Measurements from ENCODE around the gene POMT1. TPM values are rescaled to one million over a fixed set of nuclear protein-coding genes. Genes with fewer than 3 reads are reported as not detected.

POMT1 gene
- total and polyA plus RNA-seq, 2 donors (not counting 3 experiments of a cell fraction or from before 2014, with no cell fraction given) = 44.7 to 53.9 TPM

DNA sequence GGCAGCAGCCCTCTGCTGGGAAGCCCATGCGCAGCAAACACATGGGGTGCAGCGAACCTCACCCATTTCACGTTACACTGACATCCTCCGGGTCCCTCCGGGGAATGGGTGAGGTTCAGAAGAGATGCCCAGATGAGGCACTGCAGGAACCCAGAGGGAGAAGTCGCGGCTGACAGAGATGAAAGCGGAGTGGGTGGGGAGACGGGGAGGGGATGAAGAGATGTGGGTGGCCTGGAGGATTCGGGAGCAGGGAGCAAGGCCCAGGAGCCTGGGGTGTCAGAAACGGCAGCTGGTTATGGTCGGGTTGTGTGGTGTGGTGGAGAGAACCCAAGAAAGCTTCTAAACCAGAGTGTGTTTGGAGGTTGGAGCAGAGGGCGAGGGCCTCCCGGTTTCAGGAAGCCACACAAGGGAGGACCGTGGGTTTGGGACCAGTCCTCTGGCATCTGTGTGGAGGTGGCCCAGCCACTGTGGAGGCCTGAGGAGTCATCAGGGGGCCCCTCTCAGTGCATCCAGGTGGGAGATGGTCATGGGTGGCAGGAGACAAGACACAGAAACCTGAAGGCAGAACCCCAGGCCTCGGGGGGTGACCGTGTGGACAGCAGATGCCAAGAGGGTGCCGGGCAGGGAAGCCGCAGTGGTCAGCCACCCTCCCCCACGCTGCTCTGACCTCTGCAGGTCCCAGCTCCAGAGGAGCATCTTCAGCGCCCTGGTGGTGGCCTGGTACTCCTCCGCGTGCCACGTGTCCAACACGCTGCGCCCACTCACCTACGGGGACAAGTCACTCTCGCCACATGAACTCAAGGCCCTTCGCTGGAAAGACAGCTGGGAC lies 19.8 kb downstream of the POMT1 start:
- no TSS peak for BruUV-seq (replicated peaks)
- no peaks in the 10 kb centered on the region for H3K27me3 ChIP-seq (ENCODE audit: control insufficient read depth in 2 of 2, insufficient read depth in 2 of 2, low read length in 2 of 2)
- ChIA-PET POLR2A (no interaction called here), CTCF (no interaction called here)
- no peak overlapping the region for H3K4me3 ChIP-seq (replicated peaks in 1 of 3; ENCODE audit: insufficient read depth in 1 of 3, low read depth in 1 of 3, low read length in 3 of 3)
- no peaks in the 10 kb centered on the region for H3K4me1 ChIP-seq (ENCODE audit: control insufficient read depth, extremely low read depth, insufficient read depth, low read length)
- H3K27ac ChIP-seq (ENCODE audit: insufficient read depth, low read depth, low read length) = no peak overlapping the region
- H2AFZ ChIP-seq (ENCODE audit: low read depth, low read length) = no peak overlapping the region
- H3K9ac ChIP-seq (replicated peaks; ENCODE audit: extremely low read depth, insufficient read depth, low read length) = no peak overlapping the region
- H3K9me1 ChIP-seq (replicated peaks; ENCODE audit: control insufficient read depth, extremely low read depth, insufficient read depth, low read length) = no peaks in the 10 kb centered on the region
- intact Hi-C loops (cut with micrococcal nuclease) = no loop called here
- no peaks in the 10 kb centered on the region for H4K20me1 ChIP-seq (replicated peaks; ENCODE audit: control insufficient read depth, extremely low read depth, insufficient read depth, low read length)
- no peak overlapping the region for H3K4me2 ChIP-seq (ENCODE audit: insufficient read depth, low read length)
- no peak for FAIRE-seq
- H3K79me2 ChIP-seq (ENCODE audit: control insufficient read depth, insufficient read depth, low read length) = no peaks in the 10 kb centered on the region
- peaks cover 14 to 59% of the 10 kb centered on the region in 2 experiments for H3K36me3 ChIP-seq (ENCODE audit: control insufficient read depth in 2 of 2, extremely low read depth in 1 of 2, insufficient read depth in 2 of 2, low read length in 2 of 2)
- TF ChIP-seq EZH2 (IDR thresholded peaks at IDR 0.05; ENCODE audit: borderline replicate concordance, low read depth, low read length, severe bottlenecking) (no peak), POLR2AphosphoS5 (IDR thresholded peaks at IDR 0.05; ENCODE audit: insufficient read depth, low read depth, low read length) (peak; percentile 14)
- dilution Hi-C loops (cut with MboI; ENCODE audit: extremely low pct_ligation_motif_present, low sequenced_read_pairs) = no loop called here
- DNase-seq (ENCODE audit: low read depth, low spot score) = no peak
- H3K9me3 ChIP-seq (replicated peaks; ENCODE audit: control insufficient read depth, insufficient read depth, low read length) = no peaks in the 10 kb centered on the region

DNA sequence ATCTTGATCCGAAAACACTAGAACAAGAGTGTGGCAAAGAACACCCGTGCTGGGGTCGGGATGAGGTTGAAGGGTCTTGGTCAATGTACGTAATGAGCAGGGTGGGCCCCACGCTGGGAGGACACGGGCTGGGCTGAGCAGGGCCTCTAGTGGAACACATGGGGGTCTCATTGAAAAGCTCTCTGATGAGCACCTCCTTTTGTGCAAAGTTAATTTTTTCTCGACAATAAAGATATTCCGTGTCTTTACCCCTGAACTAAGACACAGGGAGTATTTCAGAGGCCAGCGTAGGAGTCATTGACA lies 20.3 kb downstream of the POMT1 start:
- FAIRE-seq (no peak), DNase-seq (ENCODE audit: low read depth, low spot score) (no peak)
- CTCF ChIA-PET = no interaction called here
- Histone ChIP-seq H3K79me2 (ENCODE audit: control insufficient read depth, insufficient read depth, low read length) (no peaks in the 10 kb centered on the region), H3K27ac (ENCODE audit: insufficient read depth, low read depth, low read length) (no peak overlapping the region), H2AFZ (ENCODE audit: low read depth, low read length) (no peak overlapping the region), H3K4me3 (replicated peaks in 1 of 3; ENCODE audit: insufficient read depth in 1 of 3, low read depth in 1 of 3, low read length in 3 of 3) (no peak overlapping the region), H3K4me1 (ENCODE audit: control insufficient read depth, extremely low read depth, insufficient read depth, low read length) (no peaks in the 10 kb centered on the region), H3K27me3 (ENCODE audit: control insufficient read depth in 2 of 2, insufficient read depth in 2 of 2, low read length in 2 of 2) (no peaks in the 10 kb centered on the region), H3K4me2 (ENCODE audit: insufficient read depth, low read length) (no peak overlapping the region), H3K9me3 (replicated peaks; ENCODE audit: control insufficient read depth, insufficient read depth, low read length) (no peaks in the 10 kb centered on the region), H3K9me1 (replicated peaks; ENCODE audit: control insufficient read depth, extremely low read depth, insufficient read depth, low read length) (no peaks in the 10 kb centered on the region), H3K36me3 (ENCODE audit: control insufficient read depth in 2 of 2, extremely low read depth in 1 of 2, insufficient read depth in 2 of 2, low read length in 2 of 2) (peaks cover 14 to 54% of the 10 kb centered on the region in 2 experiments), H4K20me1 (replicated peaks; ENCODE audit: control insufficient read depth, extremely low read depth, insufficient read depth, low read length) (no peaks in the 10 kb centered on the region), H3K9ac (replicated peaks; ENCODE audit: extremely low read depth, insufficient read depth, low read length) (no peak overlapping the region)
- POLR2A ChIA-PET = no interaction called here
- intact Hi-C loops (cut with micrococcal nuclease) (no loop called here), dilution Hi-C loops (cut with MboI; ENCODE audit: extremely low pct_ligation_motif_present, low sequenced_read_pairs) (no loop called here)
- no TSS peak for BruUV-seq (replicated peaks)
- TF ChIP-seq MYC (IDR thresholded peaks at IDR 0.05; ENCODE audit: low read depth, low read length) = no peak
- no peak for TF ChIP-seq POLR2AphosphoS5 (IDR thresholded peaks at IDR 0.05; ENCODE audit: insufficient read depth, low read depth, low read length)
- TF ChIP-seq JUN (IDR thresholded peaks at IDR 0.05; ENCODE audit: borderline replicate concordance, insufficient read depth, insufficient read length, low read depth) = no peak
- no peak for TF ChIP-seq GATA2 (IDR thresholded peaks at IDR 0.05; ENCODE audit: insufficient read depth, insufficient read length, low read depth, low read length)
- no peak for TF ChIP-seq POLR2A (IDR thresholded peaks at IDR 0.05; ENCODE audit: low read depth, low read length)
- no peak for TF ChIP-seq CTCF (IDR thresholded peaks at IDR 0.05; ENCODE audit: extremely low read depth in 1 of 2, insufficient read depth in 1 of 2, low read depth in 1 of 2, low read length in 2 of 2)
- no peak for TF ChIP-seq MAX (IDR thresholded peaks at IDR 0.05; ENCODE audit: insufficient read depth, insufficient read length)
